HepG2 (cell line): ENCODE data around the gene BANK1. TPM values are rescaled to one million over a fixed set of nuclear protein-coding genes. Genes with fewer than 3 reads are reported as not detected.
A peak's percentile ranks its signal among the peaks of the same experiment; 100 is the strongest.

Experiments
- ATAC-seq: fragments of 200-7000 bp; cut with Tn5 transposase; 3 replicates; pipeline ENCODE4 v1.9.1; 2020; ENCODE audit warnings: mild to moderate bottlenecking, moderate library complexity
- BruUV-seq: library from RNA; stranded (reverse); fragments of 400-500 nt; replicated peaks from 2 replicates; lab custom pipeline; 2021; lab: Mats Ljungman, UMichigan
- CTCF ChIA-PET: fragments of 300-600 bp; formaldehyde crosslinking; extraction: SDS; loops from one replicate; lab custom pipeline; 2021; ENCODE audit warnings: low total read pairs, inconsistent platforms, low intra/inter-chr PET ratio; lab: Yijun Ruan, JAX
- POLR2A ChIA-PET: fragments of 350-600 bp; sonication (Branson Sonifier 250); formaldehyde crosslinking; loops from one replicate; lab custom pipeline; 2020; ENCODE audit warnings: antibody characterized with exemption, inconsistent platforms; lab: Yijun Ruan, JAX
- DNase-seq: peaks from one replicate; pipeline ENCODE4 v3.0.0-alpha.2; 2015; ENCODE audit warnings: low spot score
- FAIRE-seq: peaks from 3 replicates; lab custom pipeline; 2011; peaks lifted over from hg19 to GRCh38; lab: Jason Lieb, UNC
- H2AFZ ChIP-seq: one replicate; pipeline ENCODE4 v1.6.1; 2011; ENCODE audit warnings: low read length, inconsistent platforms
- H3K27ac ChIP-seq: fragments of 300-600 bp; 3 replicates; pipeline ENCODE4 v1.8.0; 2011; ENCODE audit warnings: mixed run types, mild to moderate bottlenecking, mixed read lengths, low read length, inconsistent platforms; ENCODE audit not compliant: insufficient read depth; ENCODE audit errors: extremely low read length
- H3K27me3 ChIP-seq, 2 experiments: fragments of 200-600 bp in 1 of 2; 2 replicates in 1 of 2; 3 replicates in 1 of 2; pipeline versions ENCODE4 v1.6.0 to v1.8.0; 2011; ENCODE audit warnings: low read length in 2 of 2, mild to moderate bottlenecking in 2 of 2, moderate library complexity in 2 of 2, inconsistent platforms in 1 of 2; ENCODE audit not compliant: insufficient read depth in 2 of 2, control insufficient read depth in 1 of 2
- H3K36me3 ChIP-seq, 2 experiments: fragments of 200-600 bp in 1 of 2; replicated peaks in 1 of 2; 2 replicates in 1 of 2; 3 replicates in 1 of 2; pipeline versions ENCODE4 v1.5.1 to v1.8.0; 2011; ENCODE audit warnings: low read length in 2 of 2, inconsistent platforms in 1 of 2; ENCODE audit not compliant: insufficient read depth in 2 of 2, control insufficient read depth in 1 of 2
- H3K4me1 ChIP-seq: 2 replicates; pipeline ENCODE4 v1.5.1; 2012; ENCODE audit warnings: low read length, inconsistent platforms; ENCODE audit not compliant: insufficient read depth
- H3K4me2 ChIP-seq: 2 replicates; pipeline ENCODE4 v1.6.0; 2011; ENCODE audit warnings: low read depth, low read length, inconsistent platforms
- H3K4me3 ChIP-seq, 3 experiments: fragments of 200-600 bp in 1 of 3; sonication (generic), shearing (Covaris generic) in 1 of 3; replicated peaks in 1 of 3; 2 replicates each; pipeline ENCODE4 v1.5.1; 2011 to 2016; ENCODE audit warnings: low read length in 3 of 3, inconsistent platforms in 2 of 3, low read depth in 2 of 3, mild to moderate bottlenecking in 2 of 3, control low read depth in 1 of 3, mixed read lengths in 1 of 3; ENCODE audit not compliant: insufficient read depth in 1 of 3
- H3K79me2 ChIP-seq: one replicate; pipeline ENCODE4 v1.6.1; 2011; ENCODE audit warnings: low read length, inconsistent platforms; ENCODE audit not compliant: insufficient read depth
- H3K9ac ChIP-seq: 2 replicates; pipeline ENCODE4 v1.6.0; 2011; ENCODE audit warnings: mild to moderate bottlenecking, low read depth, low read length, inconsistent platforms; ENCODE audit not compliant: insufficient read depth
- H3K9me3 ChIP-seq: 2 replicates; pipeline ENCODE4 v1.5.1; 2012; ENCODE audit warnings: mild to moderate bottlenecking, low read length
- H4K20me1 ChIP-seq: 2 replicates; pipeline ENCODE4 v1.6.0; 2011; ENCODE audit warnings: inconsistent platforms, mild to moderate bottlenecking, low read length, moderate library complexity; ENCODE audit not compliant: insufficient read depth
- CHD2 ChIP-seq: IDR thresholded peaks from 2 replicates; pipeline ENCODE4 v1.6.1; 2011; ENCODE audit warnings: low read depth, low read length, improper control_type of control experiment
- MAF1 ChIP-seq: sonication (generic); formaldehyde crosslinking; IDR thresholded peaks from 2 replicates; pipeline ENCODE4 v1.5.0; 2020; ENCODE audit warnings: missing genetic modification reagents, borderline replicate concordance
- MED1 ChIP-seq: sonication (generic); formaldehyde crosslinking; IDR thresholded peaks from 2 replicates; pipeline ENCODE4 v1.4.0; 2020; ENCODE audit warnings: missing genetic modification reagents
- PRDM10 ChIP-seq: sonication (generic); formaldehyde crosslinking; IDR thresholded peaks from 2 replicates; pipeline ENCODE4 v1.4.0; 2020; ENCODE audit warnings: low read depth, missing genetic modification reagents
- U2AF2 ChIP-seq: fragments of 200-400 bp; formaldehyde crosslinking; IDR thresholded peaks from 2 replicates; pipeline ENCODE4 v1.6.1; 2017; ENCODE audit warnings: low read depth, mild to moderate bottlenecking, low read length
- ZNF577 ChIP-seq: sonication (generic); formaldehyde crosslinking; IDR thresholded peaks from 2 replicates; pipeline ENCODE4 v1.4.0; 2020; ENCODE audit warnings: mild to moderate bottlenecking, low read depth, missing genetic modification reagents, borderline replicate concordance
- ZNF589 ChIP-seq: sonication (generic); formaldehyde crosslinking; conservative IDR thresholded peaks from 2 replicates; pipeline ENCODE4 v1.8.0; 2022; ENCODE audit warnings: mild to moderate bottlenecking, moderate library complexity, missing genetic modification reagents
- ZNF75D ChIP-seq: sonication (generic); formaldehyde crosslinking; IDR thresholded peaks from 2 replicates; pipeline ENCODE4 v1.8.1; 2023; ENCODE audit warnings: missing genetic modification reagents, mild to moderate bottlenecking, borderline replicate concordance
- WGBS: methylation state at CpG from one replicate; pipeline ENCODE4 v1.1.6; 2017; ENCODE audit warnings: low lambda C conversion rate; 5-methylcytosine and 5-hydroxymethylcytosine counted together
- in situ Hi-C: cut with HindIII; loops from 2 replicates; pipeline ENCODE4 v1.10.0; 2017; ENCODE audit warnings: low pct_unique_long_range_greater_than_20kb; ENCODE audit not compliant: extremely low pct_ligation_motif_present
- intact Hi-C: fragments of 100-400 bp; cut with micrococcal nuclease; formaldehyde crosslinking; loops from one replicate; pipeline ENCODE4 v1.10.0; 2022; ENCODE audit not compliant: unreplicated experiment
- polyA plus RNA-seq, 8 experiments: library from polyadenylated mRNA; depleted of rRNA in 3 of 8; stranded (reverse) in 7 of 8; unstranded in 1 of 8; fragments of >200 nt; fragmentation: Illumina TruSeq in 4 of 8; extraction: Trizol in 4 of 8; gene quantifications; 2 replicates each; pipeline versions ENCODE4 v1.2.1 to v1.2.3, GENCODE V29; 2011 to 2016; ENCODE audit warnings: low read depth in 4 of 8, missing spikeins in 1 of 8, mixed read lengths in 1 of 8; ENCODE audit not compliant: insufficient read depth in 1 of 8
- total RNA-seq, 5 experiments: library from RNA; depleted of rRNA; stranded (reverse); fragments of >200 nt; fragmentation: Illumina TruSeq; extraction: Trizol; gene quantifications; 2 replicates each; pipeline ENCODE4 v1.2.3, GENCODE V29; 2016; ENCODE audit warnings: low read depth in 1 of 5
- TF ChIP-seq, protein P1 (sequence below): sonication (generic); formaldehyde crosslinking; IDR thresholded peaks from 2 replicates; pipeline ENCODE4 v1.4.0; 2020; ENCODE audit warnings: missing genetic modification reagents, borderline replicate concordance
- TF ChIP-seq, protein P2 (sequence below): IDR thresholded peaks from 2 replicates; pipeline ENCODE4 v1.6.1; 2016; ENCODE audit warnings: low read depth

Gene BANK1
- total and polyA plus RNA-seq, 2 of the 13 experiments (the other 11 are each of a cell fraction or from before 2014, with no cell fraction given): 0.15 TPM; not detected in 1

GRCh38 chr4:101756181-101756580, 34.3 kb upstream of the BANK1 start (continued):
- TF ChIP-seq MED1 (CRISPR knock-in tag): no peak
- TF ChIP-seq ZNF75D (CRISPR knock-in tag): no peak
- TF ChIP-seq, protein P1, sequence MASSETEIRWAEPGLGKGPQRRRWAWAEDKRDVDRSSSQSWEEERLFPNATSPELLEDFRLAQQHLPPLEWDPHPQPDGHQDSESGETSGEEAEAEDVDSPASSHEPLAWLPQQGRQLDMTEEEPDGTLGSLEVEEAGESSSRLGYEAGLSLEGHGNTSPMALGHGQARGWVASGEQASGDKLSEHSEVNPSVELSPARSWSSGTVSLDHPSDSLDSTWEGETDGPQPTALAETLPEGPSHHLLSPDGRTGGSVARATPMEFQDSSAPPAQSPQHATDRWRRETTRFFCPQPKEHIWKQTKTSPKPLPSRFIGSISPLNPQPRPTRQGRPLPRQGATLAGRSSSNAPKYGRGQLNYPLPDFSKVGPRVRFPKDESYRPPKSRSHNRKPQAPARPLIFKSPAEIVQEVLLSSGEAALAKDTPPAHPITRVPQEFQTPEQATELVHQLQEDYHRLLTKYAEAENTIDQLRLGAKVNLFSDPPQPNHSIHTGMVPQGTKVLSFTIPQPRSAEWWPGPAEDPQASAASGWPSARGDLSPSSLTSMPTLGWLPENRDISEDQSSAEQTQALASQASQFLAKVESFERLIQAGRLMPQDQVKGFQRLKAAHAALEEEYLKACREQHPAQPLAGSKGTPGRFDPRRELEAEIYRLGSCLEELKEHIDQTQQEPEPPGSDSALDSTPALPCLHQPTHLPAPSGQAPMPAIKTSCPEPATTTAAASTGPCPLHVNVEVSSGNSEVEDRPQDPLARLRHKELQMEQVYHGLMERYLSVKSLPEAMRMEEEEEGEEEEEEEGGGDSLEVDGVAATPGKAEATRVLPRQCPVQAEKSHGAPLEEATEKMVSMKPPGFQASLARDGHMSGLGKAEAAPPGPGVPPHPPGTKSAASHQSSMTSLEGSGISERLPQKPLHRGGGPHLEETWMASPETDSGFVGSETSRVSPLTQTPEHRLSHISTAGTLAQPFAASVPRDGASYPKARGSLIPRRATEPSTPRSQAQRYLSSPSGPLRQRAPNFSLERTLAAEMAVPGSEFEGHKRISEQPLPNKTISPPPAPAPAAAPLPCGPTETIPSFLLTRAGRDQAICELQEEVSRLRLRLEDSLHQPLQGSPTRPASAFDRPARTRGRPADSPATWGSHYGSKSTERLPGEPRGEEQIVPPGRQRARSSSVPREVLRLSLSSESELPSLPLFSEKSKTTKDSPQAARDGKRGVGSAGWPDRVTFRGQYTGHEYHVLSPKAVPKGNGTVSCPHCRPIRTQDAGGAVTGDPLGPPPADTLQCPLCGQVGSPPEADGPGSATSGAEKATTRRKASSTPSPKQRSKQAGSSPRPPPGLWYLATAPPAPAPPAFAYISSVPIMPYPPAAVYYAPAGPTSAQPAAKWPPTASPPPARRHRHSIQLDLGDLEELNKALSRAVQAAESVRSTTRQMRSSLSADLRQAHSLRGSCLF (CRISPR knock-in tag): no peak
- TF ChIP-seq MAF1: no peak

GRCh38 chr4:101761405-101761804, 29.1 kb upstream of the BANK1 start:
- H3K27me3 ChIP-seq: no peaks in the 10 kb centered on the region
- H3K9ac ChIP-seq: no peak overlapping the region
- ChIA-PET CTCF (no interaction called here), POLR2A (no interaction called here)
- BruUV-seq: no TSS peak
- H3K36me3 ChIP-seq: no peaks in the 10 kb centered on the region
- no peak overlapping the region for H3K4me3 ChIP-seq
- no peaks in the 10 kb centered on the region for H4K20me1 ChIP-seq
- H3K4me2 ChIP-seq: 0 out of 2 replicates have a peak overlapping the region, but pooled peaks have one; percentile 4
- FAIRE-seq (no peak), DNase-seq (no peak), ATAC-seq (no peak)
- no peaks in the 10 kb centered on the region for H3K9me3 ChIP-seq
- H3K27ac ChIP-seq: no peak overlapping the region
- in situ Hi-C loops: no loop called here
- H3K4me1 ChIP-seq: no peaks in the 10 kb centered on the region
- intact Hi-C loops: no loop called here
- no peaks in the 10 kb centered on the region for H3K79me2 ChIP-seq
- H2AFZ ChIP-seq: no peak overlapping the region
- 0% methylated on average over 1 of the region's 1 CpG for WGBS
- TF ChIP-seq PRDM10 (CRISPR knock-in tag) (no peak), ZNF577 (CRISPR knock-in tag) (no peak), U2AF2 (no peak), CHD2 (no peak), ZNF589 (no peak)
- TF ChIP-seq, protein P2, sequence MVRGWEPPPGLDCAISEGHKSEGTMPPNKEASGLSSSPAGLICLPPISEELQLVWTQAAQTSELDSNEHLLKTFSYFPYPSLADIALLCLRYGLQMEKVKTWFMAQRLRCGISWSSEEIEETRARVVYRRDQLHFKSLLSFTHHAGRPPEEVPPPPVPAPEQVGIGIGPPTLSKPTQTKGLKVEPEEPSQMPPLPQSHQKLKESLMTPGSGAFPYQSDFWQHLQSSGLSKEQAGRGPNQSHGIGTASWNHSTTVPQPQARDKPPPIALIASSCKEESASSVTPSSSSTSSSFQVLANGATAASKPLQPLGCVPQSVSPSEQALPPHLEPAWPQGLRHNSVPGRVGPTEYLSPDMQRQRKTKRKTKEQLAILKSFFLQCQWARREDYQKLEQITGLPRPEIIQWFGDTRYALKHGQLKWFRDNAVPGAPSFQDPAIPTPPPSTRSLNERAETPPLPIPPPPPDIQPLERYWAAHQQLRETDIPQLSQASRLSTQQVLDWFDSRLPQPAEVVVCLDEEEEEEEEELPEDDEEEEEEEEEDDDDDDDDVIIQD (CRISPR knock-in tag): no peak
